Hematopoietic multipotent progenitor cell treated with erythropoietin and hydrocortisone succinate and interleukin-3 and kit ligand, for 4 days (in vitro differentiated cells): ENCODE data around the gene DTWD2.
"Not testable (repeated sequence)": the region's sequence is repeated elsewhere in the genome, so short reads cannot be mapped to it uniquely, and the experiment has no call there.

ENCODE experiments used
- DNase-seq: peaks from one replicate; pipeline ENCODE4 v3.0.0-alpha.2; 2015

The DTWD2 gene

GRCh38 chr5:118946138-118946800, 42.1 kb downstream of the DTWD2 start:
- DNase-seq, result no peak

GRCh38 chr5:118937393-118938061, 50.8 kb downstream of the DTWD2 start:
- no peak for DNase-seq

- no peak for DNase-seq
These were observed 54.6 kb downstream of the DTWD2 start for GRCh38 chr5:118933703-118934102.

- no peak for DNase-seq
These were observed 56.8 kb downstream of the DTWD2 start for GRCh38 chr5:118931564-118931963.

- DNase-seq, result peak; percentile 12
These were observed 64.3 kb downstream of the DTWD2 start for GRCh38 chr5:118924006-118924389.

GRCh38 chr5:118923295-118924005, 64.9 kb downstream of the DTWD2 start:
- DNase-seq, result no peak

GRCh38 chr5:118921866-118922265, 66.5 kb downstream of the DTWD2 start:
- DNase-seq, result no peak

- no peak for DNase-seq
These were observed 69.3 kb downstream of the DTWD2 start for GRCh38 chr5:118919016-118919415.

- DNase-seq, result no peak
These were observed 70.1 kb downstream of the DTWD2 start for GRCh38 chr5:118918232-118918631.

- not testable (repeated sequence) for DNase-seq
These were observed 80.8 kb downstream of the DTWD2 start for GRCh38 chr5:118907536-118907935.

GRCh38 chr5:118906947-118907346, 81.4 kb downstream of the DTWD2 start:
- DNase-seq, result no peak

GRCh38 chr5:118905196-118905595, 83.2 kb downstream of the DTWD2 start:
- DNase-seq, result peak; percentile 68

- DNase-seq, result no peak
These were observed 85.5 kb downstream of the DTWD2 start for GRCh38 chr5:118902656-118903438.

- DNase-seq, result peak; percentile 86
These were observed 93.6 kb downstream of the DTWD2 start for GRCh38 chr5:118894709-118895108.

GRCh38 chr5:118891252-118891651, 97.1 kb downstream of the DTWD2 start:
- DNase-seq, result no peak

GRCh38 chr5:118889165-118889564, 99.2 kb downstream of the DTWD2 start:
- no peak for DNase-seq

- no peak for DNase-seq
These were observed 99.8 kb downstream of the DTWD2 start for GRCh38 chr5:118888556-118888955.

GRCh38 chr5:118883362-118883761, 105.0 kb downstream of the DTWD2 start:
- DNase-seq, result peak; percentile 69

GRCh38 chr5:118882666-118883065, 105.7 kb downstream of the DTWD2 start:
- DNase-seq, result no peak

- peak; percentile 18 for DNase-seq
These were observed 111.5 kb downstream of the DTWD2 start for GRCh38 chr5:118876852-118877251.

GRCh38 chr5:118875131-118875530, 113.2 kb downstream of the DTWD2 start:
- DNase-seq, result no peak

GRCh38 chr5:118873417-118873816, 114.9 kb downstream of the DTWD2 start:
- no peak for DNase-seq

GRCh38 chr5:118863345-118863744, 125.0 kb downstream of the DTWD2 start:
- DNase-seq, result no peak
